H1 (cell line): ENCODE measurements around the gene VPS13D. TPM values are rescaled to one million over a fixed set of nuclear protein-coding genes. Genes with fewer than 3 reads are reported as not detected.
"Not testable (repeated sequence)": the region's sequence is repeated elsewhere in the genome, so short reads cannot be mapped to it uniquely, and the experiment has no call there.

ENCODE experiments used
- CTCF ChIA-PET: fragments of 300-600 bp; sonication (Branson Sonifier 250); formaldehyde crosslinking; loops from one replicate; lab custom pipeline; 2021; ENCODE audit not compliant: partially characterized antibody; lab: Charles Lee
- POLR2A ChIA-PET: fragments of 300-600 bp; sonication (Branson Sonifier 250); formaldehyde crosslinking; loops from one replicate; lab custom pipeline; 2021; ENCODE audit warnings: inconsistent platforms; ENCODE audit not compliant: partially characterized antibody; lab: Charles Lee
- DNase-seq, 2 experiments: peaks; one replicate each; pipeline versions ENCODE4 v3.0.0 to v3.0.0-alpha.2; 2010 to 2022; ENCODE audit warnings: low spot score in 2 of 2, low read depth in 1 of 2, mixed read lengths in 1 of 2
- FAIRE-seq: peaks from 2 replicates; lab custom pipeline; 2011; peaks lifted over from hg19 to GRCh38; lab: Jason Lieb, UNC
- H2AFZ ChIP-seq: 2 replicates; pipeline ENCODE4 v1.8.1; 2012; ENCODE audit warnings: low read length, inconsistent platforms
- H2AK5ac ChIP-seq: 2 replicates; pipeline ENCODE4 v1.6.1; 2013; ENCODE audit warnings: low read depth, low read length
- H2BK120ac ChIP-seq: replicated peaks from 2 replicates; pipeline ENCODE3; 2013; ENCODE audit warnings: low read depth, low read length, inconsistent platforms
- H2BK12ac ChIP-seq: 2 replicates; pipeline ENCODE4 v1.6.1; 2013; ENCODE audit warnings: low read depth, low read length
- H2BK15ac ChIP-seq: 2 replicates; pipeline ENCODE4 v1.6.1; 2013; ENCODE audit warnings: low read length
- H2BK20ac ChIP-seq: 2 replicates; pipeline ENCODE4 v1.6.1; 2013; ENCODE audit warnings: low read length
- H2BK5ac ChIP-seq: 2 replicates; pipeline ENCODE4 v1.6.1; 2013; ENCODE audit warnings: low read depth, low read length
- H3K14ac ChIP-seq: 2 replicates; pipeline ENCODE4 v1.6.1; 2013; ENCODE audit warnings: inconsistent platforms; ENCODE audit not compliant: insufficient read length
- H3K18ac ChIP-seq: 2 replicates; pipeline ENCODE4 v1.6.1; 2013; ENCODE audit warnings: low read length; ENCODE audit errors: extremely low read depth
- H3K23ac ChIP-seq: 2 replicates; pipeline ENCODE4 v1.6.1; 2013; ENCODE audit warnings: inconsistent platforms; ENCODE audit not compliant: insufficient read length
- H3K23me2 ChIP-seq: 2 replicates; pipeline ENCODE4 v1.6.1; 2013; ENCODE audit warnings: low read depth, low read length
- H3K27ac ChIP-seq: 2 replicates; pipeline ENCODE4 v1.6.1; 2011; ENCODE audit warnings: low read depth, low read length, inconsistent platforms
- H3K27me3 ChIP-seq, 4 experiments: replicated peaks in 1 of 4; 1 replicate in 1 of 4; 2 replicates in 3 of 4; pipeline versions ENCODE4 v1.6.1 to v1.8.1; 2011 to 2013; ENCODE audit warnings: low read length in 3 of 4, mild to moderate bottlenecking in 3 of 4, inconsistent platforms in 2 of 4, mixed read lengths in 2 of 4, moderate library complexity in 1 of 4; ENCODE audit not compliant: control insufficient read depth in 3 of 4, insufficient read depth in 3 of 4; ENCODE audit errors: extremely low read depth in 1 of 4
- H3K36me3 ChIP-seq, 4 experiments: 2 replicates each; pipeline versions ENCODE4 v1.6.1 to v1.8.1; 2011 to 2013; ENCODE audit warnings: mild to moderate bottlenecking in 4 of 4, low read length in 3 of 4, moderate library complexity in 2 of 4, control low read depth in 1 of 4, inconsistent platforms in 1 of 4; ENCODE audit not compliant: insufficient read depth in 4 of 4, control insufficient read depth in 2 of 4
- H3K4ac ChIP-seq: replicated peaks from 2 replicates; pipeline ENCODE3; 2013; ENCODE audit warnings: low read length, low read depth, mixed read lengths, inconsistent platforms; ENCODE audit not compliant: insufficient read length
- H3K4me1 ChIP-seq, 4 experiments: replicated peaks in 1 of 4; 1 replicate in 1 of 4; 2 replicates in 3 of 4; pipeline versions ENCODE4 v1.6.1 to v1.8.1; 2011 to 2013; ENCODE audit warnings: low read length in 3 of 4, inconsistent platforms in 2 of 4, mixed read lengths in 1 of 4; ENCODE audit not compliant: insufficient read depth in 4 of 4, control insufficient read depth in 3 of 4
- H3K4me2 ChIP-seq, 2 experiments: 2 replicates each; pipeline versions ENCODE4 v1.6.1 to v1.8.1; 2011 to 2013; ENCODE audit warnings: low read depth in 2 of 2, low read length in 2 of 2, control low read depth in 1 of 2, inconsistent platforms in 1 of 2, mild to moderate bottlenecking in 1 of 2; ENCODE audit not compliant: insufficient read depth in 1 of 2
- H3K4me3 ChIP-seq, 4 experiments: fragments of 200-600, 300-600 bp in 1 of 4; sonication (generic), shearing (Covaris generic), sonication (Bioruptor Twin) in 1 of 4; 2 replicates each; pipeline versions ENCODE4 v1.5.1 to v1.8.1; 2011 to 2016; ENCODE audit warnings: low read length in 4 of 4, low read depth in 3 of 4, control low read depth in 2 of 4, inconsistent platforms in 2 of 4, mild to moderate bottlenecking in 2 of 4, mixed read lengths in 1 of 4, moderate library complexity in 1 of 4; ENCODE audit not compliant: insufficient read depth in 2 of 4; ENCODE audit errors: extremely low read depth in 1 of 4
- H3K56ac ChIP-seq: replicated peaks from 2 replicates; pipeline ENCODE3; 2013; ENCODE audit warnings: low read depth, mild to moderate bottlenecking, mixed read lengths, low read length, inconsistent platforms; ENCODE audit not compliant: insufficient read length
- H3K79me1 ChIP-seq: 2 replicates; pipeline ENCODE4 v1.6.1; 2013; ENCODE audit warnings: low read depth, low read length, control low read depth
- H3K79me2 ChIP-seq, 2 experiments: 2 replicates each; pipeline versions ENCODE4 v1.6.1 to v1.8.1; 2012 to 2013; ENCODE audit warnings: low read length in 2 of 2, mild to moderate bottlenecking in 2 of 2, inconsistent platforms in 1 of 2; ENCODE audit not compliant: insufficient read depth in 2 of 2, control insufficient read depth in 1 of 2
- H3K9ac ChIP-seq, 4 experiments: replicated peaks in 1 of 4; 1 replicate in 1 of 4; 2 replicates in 3 of 4; pipeline versions ENCODE4 v1.6.1 to v1.8.1; 2011 to 2013; ENCODE audit warnings: low read depth in 3 of 4, low read length in 3 of 4, control low read depth in 2 of 4, mild to moderate bottlenecking in 2 of 4, moderate library complexity in 2 of 4, inconsistent platforms in 1 of 4; ENCODE audit errors: extremely low read depth in 1 of 4
- H3K9me3 ChIP-seq, 2 experiments: 2 replicates each; pipeline versions ENCODE4 v1.6.1 to v1.8.1; 2012 to 2013; ENCODE audit warnings: mild to moderate bottlenecking in 2 of 2, moderate library complexity in 2 of 2, control low read depth in 1 of 2, inconsistent platforms in 1 of 2, low read depth in 1 of 2, low read length in 1 of 2, mixed read lengths in 1 of 2; ENCODE audit not compliant: insufficient read depth in 2 of 2
- H4K20me1 ChIP-seq, 2 experiments: replicated peaks in 1 of 2; 2 replicates each; pipeline versions ENCODE3 to v1.8.1; 2011 to 2013; ENCODE audit warnings: inconsistent platforms in 2 of 2, low read length in 2 of 2, mild to moderate bottlenecking in 1 of 2; ENCODE audit not compliant: insufficient read depth in 2 of 2, control insufficient read depth in 1 of 2
- H4K5ac ChIP-seq: 2 replicates; pipeline ENCODE4 v1.6.1; 2013; ENCODE audit warnings: low read length, low read depth, mixed read lengths, inconsistent platforms; ENCODE audit not compliant: insufficient read length
- H4K8ac ChIP-seq: 2 replicates; pipeline ENCODE4 v1.8.0; 2013; ENCODE audit warnings: mild to moderate bottlenecking, moderate library complexity, low read length, inconsistent platforms; ENCODE audit not compliant: insufficient read depth; ENCODE audit errors: extremely low read depth
- H4K91ac ChIP-seq: replicated peaks from 2 replicates; pipeline ENCODE3; 2013; ENCODE audit warnings: low read length, mixed read lengths, inconsistent platforms; ENCODE audit not compliant: insufficient read length
- WGBS, 2 experiments: shearing (Covaris generic) in 1 of 2; methylation state at CpG; one replicate each; pipeline versions ENCODE4 v1.1.6 to v1.1.7; 2013 to 2015; ENCODE audit warnings: low lambda C conversion rate in 2 of 2, mixed read lengths in 2 of 2, inconsistent platforms in 1 of 2, low coverage in 1 of 2, missing lambda C conversion rate in 1 of 2; ENCODE audit not compliant: insufficient replicate concordance in 2 of 2, insufficient coverage in 1 of 2, insufficient read length in 1 of 2; ENCODE audit errors: extremely low coverage in 1 of 2, missing lambda C conversion rate in 1 of 2; 5-methylcytosine and 5-hydroxymethylcytosine counted together
- polyA plus RNA-seq, 7 experiments: library from polyadenylated mRNA; depleted of rRNA in 3 of 7; stranded (reverse) in 5 of 7; unstranded in 2 of 7; fragments of >200 nt in 5 of 7; fragments of 200-250 nt in 2 of 7; gene quantifications; 1 replicate in 5 of 7; 2 replicates in 1 of 7; 4 replicates in 1 of 7; pipeline versions ENCODE4 v1.2.1 to v1.2.3, GENCODE V29; 2011 to 2013; ENCODE audit warnings: missing spikeins in 2 of 7, mixed read lengths in 2 of 7
- total RNA-seq: library from RNA; stranded (reverse); fragmentation: NEBNext Ultra II Directional; extraction: Animal tissue kit (Norgen Biotek cat#: 25700); gene quantifications from 2 replicates; pipeline ENCODE4 v1.2.1, GENCODE V29; 2021

VPS13D gene
- total and polyA plus RNA-seq, 2 of the 8 experiments (the other 6 are each of a cell fraction or from before 2014, with no cell fraction given): 10.9 to 31.2 TPM

GRCh38 chr1:12538536-12538935, 308.7 kb downstream of the VPS13D start:
- H3K27ac ChIP-seq, H3K79me2 ChIP-seq, H3K4me3 ChIP-seq, H3K36me3 ChIP-seq, H3K9ac ChIP-seq, H3K79me1 ChIP-seq, H2BK120ac ChIP-seq, H3K4me2 ChIP-seq, H4K20me1 ChIP-seq, H4K5ac ChIP-seq, H2AFZ ChIP-seq, H3K18ac ChIP-seq, H2BK15ac ChIP-seq, DNase-seq, H2AK5ac ChIP-seq, H4K8ac ChIP-seq, H2BK5ac ChIP-seq, H2BK20ac ChIP-seq, H4K91ac ChIP-seq, H3K4ac ChIP-seq, H3K56ac ChIP-seq, H3K23me2 ChIP-seq, H2BK12ac ChIP-seq, POLR2A ChIA-PET, H3K14ac ChIP-seq, H3K27me3 ChIP-seq, FAIRE-seq, H3K23ac ChIP-seq, H3K9me3 ChIP-seq: not testable (repeated sequence)
- CTCF ChIA-PET: interaction anchor here (0.6 to 2.0 kb wide), 6 partner anchors 10 to 93 kb away, joined by 3 to 6 read pairs (median 3); partner anchors contain the start of gene DHRS3
- WGBS, 2 experiments: 87% methylated on average over 3 of the region's 3 CpGs; no CpG with 5 or more reads in 1 of the 2 experiments
- H3K4me1 ChIP-seq: peaks cover 0 to 12% (median 9%) of the 10 kb centered on the region in 4 experiments; a peak in 6 of 7 replicates
